ENCODE measurements around the gene MTFR1L.

Gene MTFR1L

GRCh38 chr1:25875856-25876692, 56.3 kb downstream of the MTFR1L start:
- peak overlapping the region; percentile 65; the same call in 1 of the 2 replicates for H3K4me3 ChIP-seq (ENCODE audit: low read length)
- TF ChIP-seq ZNF274 (IDR thresholded peaks at IDR 0.05; ENCODE audit: low read depth, low read length): no peak

- no peak for TF ChIP-seq ZNF274 (IDR thresholded peaks at IDR 0.05; ENCODE audit: low read depth, low read length)
- H3K4me3 ChIP-seq (ENCODE audit: low read length): no peak overlapping the region
Measured at GRCh38 chr1:25876693-25877077, 56.9 kb downstream of the MTFR1L start.

GRCh38 chr1:25877155-25877554, 57.4 kb downstream of the MTFR1L start:
- no peak for TF ChIP-seq ZNF274 (IDR thresholded peaks at IDR 0.05; ENCODE audit: low read depth, low read length)
- no peak overlapping the region for H3K4me3 ChIP-seq (ENCODE audit: low read length)

- TF ChIP-seq ZNF274 (IDR thresholded peaks at IDR 0.05; ENCODE audit: low read depth, low read length): no peak
- H3K4me3 ChIP-seq (ENCODE audit: low read length): no peak overlapping the region
Measured at GRCh38 chr1:25878690-25879089, 58.9 kb downstream of the MTFR1L start.

GRCh38 chr1:25879675-25880074, 59.9 kb downstream of the MTFR1L start:
- no peak for TF ChIP-seq ZNF274 (IDR thresholded peaks at IDR 0.05; ENCODE audit: low read depth, low read length)
- H3K4me3 ChIP-seq (ENCODE audit: low read length): no peak overlapping the region

GRCh38 chr1:25880518-25880917, 60.8 kb downstream of the MTFR1L start:
- no peak overlapping the region for H3K4me3 ChIP-seq (ENCODE audit: low read length)
- no peak for TF ChIP-seq ZNF274 (IDR thresholded peaks at IDR 0.05; ENCODE audit: low read depth, low read length)

GRCh38 chr1:25881266-25881665, 61.5 kb downstream of the MTFR1L start:
- TF ChIP-seq ZNF274 (IDR thresholded peaks at IDR 0.05; ENCODE audit: low read depth, low read length): no peak
- H3K4me3 ChIP-seq (ENCODE audit: low read length): no peak overlapping the region

Measured in GM08714 (cell line).